GM23338 (cell line): ENCODE results near the gene GNA15.

ENCODE experiments used
- CREB1 ChIP-seq: fragments of 250-450 bp; sonication (Bioruptor Pico); IDR thresholded peaks from 2 replicates; pipeline ENCODE4 v1.5.0; 2020; ENCODE audit warnings: low read depth, mild to moderate bottlenecking, moderate library complexity
- CTCF ChIP-seq, 2 experiments: fragments of 200-600 bp in 1 of 2; sonication (generic) in 1 of 2; conservative IDR thresholded peaks; 2 replicates each; pipeline versions ENCODE4 v1.5.1 to v1.6.1; 2016 to 2017; ENCODE audit warnings: antibody characterized with exemption in 2 of 2, low read depth in 2 of 2, mild to moderate bottlenecking in 2 of 2, moderate library complexity in 1 of 2
- ETS1 ChIP-seq: IDR thresholded peaks from 2 replicates; pipeline ENCODE4 v1.6.1; 2016; ENCODE audit warnings: antibody characterized with exemption
- EZH2 ChIP-seq: fragments of 200-600 bp; sonication (generic); IDR thresholded peaks from one replicate; pipeline ENCODE4 v1.8.0; 2017; ENCODE audit warnings: antibody characterized with exemption, mild to moderate bottlenecking, low read depth; ENCODE audit not compliant: unreplicated experiment
- EZH2phosphoT487 ChIP-seq: fragments of 200-600 bp; sonication (generic); IDR thresholded peaks from one replicate; pipeline ENCODE4 v1.8.1; 2018; ENCODE audit warnings: antibody characterized with exemption; ENCODE audit not compliant: unreplicated experiment
- JUNB ChIP-seq: IDR thresholded peaks from one replicate; pipeline ENCODE4 v1.6.1; 2016; ENCODE audit warnings: antibody characterized with exemption; ENCODE audit not compliant: unreplicated experiment
- NANOG ChIP-seq: IDR thresholded peaks from 2 replicates; pipeline ENCODE4 v1.6.1; 2016; ENCODE audit warnings: antibody characterized with exemption, borderline replicate concordance
- POLR2AphosphoS5 ChIP-seq: IDR thresholded peaks from 2 replicates; pipeline ENCODE4 v1.6.1; 2016; ENCODE audit warnings: antibody characterized with exemption, low read depth
- REST ChIP-seq: IDR thresholded peaks from one replicate; pipeline ENCODE4 v1.6.1; 2018; ENCODE audit warnings: antibody characterized with exemption; ENCODE audit not compliant: unreplicated experiment
- STAT1 ChIP-seq: IDR thresholded peaks from one replicate; pipeline ENCODE4 v1.6.1; 2016; ENCODE audit warnings: antibody characterized with exemption; ENCODE audit not compliant: unreplicated experiment
- ZNF114 ChIP-seq: fragments of 250-450 bp; sonication (Bioruptor Pico); IDR thresholded peaks from 2 replicates; pipeline ENCODE4 v1.5.0; 2020; ENCODE audit warnings: mild to moderate bottlenecking, moderate library complexity
- ZNF462 ChIP-seq: fragments of 250-450 bp; sonication (Bioruptor Pico); IDR thresholded peaks from 2 replicates; pipeline ENCODE4 v1.5.0; 2020; ENCODE audit warnings: mild to moderate bottlenecking, moderate library complexity

GRCh38 chr19:3131168-3131567 lies 4.7 kb upstream of the GNA15 start:
- TF ChIP-seq CTCF (conservative IDR thresholded peaks at IDR 0.05; ENCODE audit: low read depth in 2 of 2) (no peak), EZH2 (no peak), ZNF114 (CRISPR knock-in tag) (no peak), JUNB (no peak), POLR2AphosphoS5 (no peak), ZNF462 (CRISPR knock-in tag) (no peak), EZH2phosphoT487 (no peak), REST (no peak), CREB1 (no peak), NANOG (no peak), STAT1 (no peak), ETS1 (no peak)
